Central memory CD8-positive, alpha-beta T cell (primary cell): ENCODE measurements around the gene FXYD1.
A peak's percentile ranks its signal among the peaks of the same experiment; 100 is the strongest.

ENCODE experiments used
- ATAC-seq: fragments of 150-1000 bp; cut with Tn5 transposase; replicated peaks from 2 replicates; pipeline ENCODE4 v1.10.0; 2022; ENCODE audit warnings: mild to moderate bottlenecking, moderate FRiP score, moderate number of reproducible peaks; ENCODE audit not compliant: poor library complexity, severe bottlenecking; ENCODE audit errors: extremely low read depth
- DNase-seq, 2 donors: peaks; one replicate each; pipeline ENCODE4 v3.0.0; 2021; ENCODE audit warnings: low spot score in 2 of 2
- H3K27ac Mint-ChIP-seq: one replicate; pipeline ENCODE4 v1.8.0; 2022; ENCODE audit warnings: low read depth, mild to moderate bottlenecking, moderate library complexity, mixed read lengths
- H3K27me3 Mint-ChIP-seq: one replicate; pipeline ENCODE4 v1.8.0; 2022; ENCODE audit warnings: mixed read lengths
- H3K36me3 Mint-ChIP-seq: one replicate; pipeline ENCODE4 v1.8.0; 2022; ENCODE audit warnings: mild to moderate bottlenecking, moderate library complexity, mixed read lengths; ENCODE audit not compliant: insufficient read depth
- H3K4me1 Mint-ChIP-seq: one replicate; pipeline ENCODE4 v1.8.0; 2022; ENCODE audit warnings: mixed read lengths
- H3K4me3 Mint-ChIP-seq: one replicate; pipeline ENCODE4 v1.8.0; 2022; ENCODE audit warnings: mild to moderate bottlenecking, moderate library complexity, mixed read lengths
- H3K9me3 Mint-ChIP-seq: one replicate; pipeline ENCODE4 v1.8.0; 2022; ENCODE audit warnings: mixed read lengths

FXYD1 gene

GRCh38 chr19:35133826-35134225 lies 4.8 kb upstream of the FXYD1 start:
- H3K27ac Mint-ChIP-seq = no peak overlapping the region
- no peak overlapping the region for H3K4me3 Mint-ChIP-seq
- peaks cover 3% of the 10 kb centered on the region for H3K36me3 Mint-ChIP-seq
- ATAC-seq = no peak
- no peak for DNase-seq
- H3K4me1 Mint-ChIP-seq = peaks cover 12% of the 10 kb centered on the region
- no peaks in the 10 kb centered on the region for H3K27me3 Mint-ChIP-seq
- peaks cover 11% of the 10 kb centered on the region for H3K9me3 Mint-ChIP-seq

- peaks cover 3% of the 10 kb centered on the region for H3K36me3 Mint-ChIP-seq
- no peak within 1 kb of the TSS for H3K4me3 Mint-ChIP-seq
- peaks cover 11% of the 10 kb centered on the region for H3K9me3 Mint-ChIP-seq
- H3K27ac Mint-ChIP-seq = no peak within 1 kb of the TSS
- H3K27me3 Mint-ChIP-seq = no peaks in the 10 kb centered on the region
- no peak for DNase-seq
- H3K4me1 Mint-ChIP-seq = peaks cover 12% of the 10 kb centered on the region
- no peak for ATAC-seq
Observed at GRCh38 chr19:35134601-35135242, 3.9 kb upstream of the FXYD1 start, which contains the start of gene LGI4. Gene LGI4 (minus strand): TSS chr19:35135059. CDS start chr19:35134680, 379 bp downstream.

GRCh38 chr19:35135389-35135909 lies 3.2 kb upstream of the FXYD1 start:
- Mint-ChIP-seq H3K27me3 (no peaks in the 10 kb centered on the region), H3K4me3 (no peak overlapping the region), H3K27ac (no peak overlapping the region), H3K4me1 (peaks cover 13% of the 10 kb centered on the region), H3K36me3 (peaks cover 3% of the 10 kb centered on the region), H3K9me3 (peaks cover 11% of the 10 kb centered on the region)
- DNase-seq = peak; percentile 38 to 51
- ATAC-seq = peak; percentile 65

- DNase-seq (no peak), ATAC-seq (no peak)
- H3K36me3 Mint-ChIP-seq = peaks cover 3% of the 10 kb centered on the region
- H3K9me3 Mint-ChIP-seq = peaks cover 11% of the 10 kb centered on the region
- H3K27me3 Mint-ChIP-seq = no peaks in the 10 kb centered on the region
- H3K4me1 Mint-ChIP-seq = peaks cover 21% of the 10 kb centered on the region
- H3K27ac Mint-ChIP-seq = no peak overlapping the region
- H3K4me3 Mint-ChIP-seq = no peak overlapping the region
Observed at GRCh38 chr19:35136231-35136630, 2.4 kb upstream of the FXYD1 start.

- no peak for ATAC-seq
- Mint-ChIP-seq H3K36me3 (peaks cover 3% of the 10 kb centered on the region), H3K27ac (no peak overlapping the region)
Observed at GRCh38 chr19:35136977-35137702, 1.5 kb upstream of the FXYD1 start.

GRCh38 chr19:35140207-35140961 lies 1.8 kb downstream of the FXYD1 start:
- Mint-ChIP-seq H3K9me3 (no peaks in the 10 kb centered on the region), H3K27ac (peak overlapping the region; percentile 41), H3K4me1 (peaks cover 55% of the 10 kb centered on the region), H3K36me3 (peaks cover 3% of the 10 kb centered on the region), H3K27me3 (no peaks in the 10 kb centered on the region), H3K4me3 (peak overlapping the region; percentile 75)
- DNase-seq (no peak), ATAC-seq (no peak)

More at GRCh38 chr19:35136977-35137702, 1.5 kb upstream of the FXYD1 start:
- peaks cover 30% of the 10 kb centered on the region for H3K4me1 Mint-ChIP-seq
- no peak for DNase-seq
- no peak overlapping the region for H3K4me3 Mint-ChIP-seq
- no peaks in the 10 kb centered on the region for H3K27me3 Mint-ChIP-seq
- peaks cover 11% of the 10 kb centered on the region for H3K9me3 Mint-ChIP-seq

GRCh38 chr19:35140962-35141836 lies 2.6 kb downstream of the FXYD1 start:
- H3K27ac Mint-ChIP-seq = peak overlapping the region; percentile 41
- no peaks in the 10 kb centered on the region for H3K27me3 Mint-ChIP-seq
- no peaks in the 10 kb centered on the region for H3K9me3 Mint-ChIP-seq
- peak overlapping the region; percentile 75 for H3K4me3 Mint-ChIP-seq
- ATAC-seq (peak; percentile 76), DNase-seq (peak; percentile 85 to 86)
- peaks cover 55% of the 10 kb centered on the region for H3K4me1 Mint-ChIP-seq
- no peaks in the 10 kb centered on the region for H3K36me3 Mint-ChIP-seq

- Mint-ChIP-seq H3K4me3 (peak overlapping the region; percentile 75), H3K27ac (no peak overlapping the region), H3K27me3 (no peaks in the 10 kb centered on the region), H3K4me1 (peaks cover 54% of the 10 kb centered on the region), H3K36me3 (no peaks in the 10 kb centered on the region), H3K9me3 (no peaks in the 10 kb centered on the region)
- no peak for DNase-seq
- ATAC-seq = peak; percentile 17
Observed at GRCh38 chr19:35141837-35142605, 3.4 kb downstream of the FXYD1 start.

- peaks cover 48% of the 10 kb centered on the region for H3K4me1 Mint-ChIP-seq
Observed at GRCh38 chr19:35142606-35143230, 4.1 kb downstream of the FXYD1 start.

GRCh38 chr19:35143231-35143715 lies 4.6 kb downstream of the FXYD1 start, which contains the start of gene FXYD7:
Gene FXYD7 (plus strand): TSS chr19:35143255. CDS start chr19:35143334, 79 bp downstream.
- Mint-ChIP-seq H3K27ac (no peak within 1 kb of the TSS), H3K36me3 (no peaks in the 10 kb centered on the region), H3K9me3 (no peaks in the 10 kb centered on the region), H3K4me1 (peaks cover 48% of the 10 kb centered on the region), H3K4me3 (peak within 1 kb of the TSS; percentile 75), H3K27me3 (no peaks in the 10 kb centered on the region)
- DNase-seq (no peak), ATAC-seq (no peak)

More at GRCh38 chr19:35142606-35143230, 4.1 kb downstream of the FXYD1 start:
- peak; percentile 44 to 70 for DNase-seq
- H3K27ac Mint-ChIP-seq = no peak overlapping the region
- H3K36me3 Mint-ChIP-seq = no peaks in the 10 kb centered on the region
- H3K27me3 Mint-ChIP-seq = no peaks in the 10 kb centered on the region
- no peaks in the 10 kb centered on the region for H3K9me3 Mint-ChIP-seq
- ATAC-seq = peak; percentile 31
- H3K4me3 Mint-ChIP-seq = peak overlapping the region; percentile 75

- no peaks in the 10 kb centered on the region for H3K9me3 Mint-ChIP-seq
- H3K27me3 Mint-ChIP-seq = no peaks in the 10 kb centered on the region
- H3K4me1 Mint-ChIP-seq = peaks cover 48% of the 10 kb centered on the region
- H3K4me3 Mint-ChIP-seq = peak overlapping the region; percentile 75
- DNase-seq = no peak
- no peak for ATAC-seq
- no peak overlapping the region for H3K27ac Mint-ChIP-seq
- no peaks in the 10 kb centered on the region for H3K36me3 Mint-ChIP-seq
Observed at GRCh38 chr19:35143818-35144217, 5.2 kb downstream of the FXYD1 start.
